ENCODE results near the gene PIK3C2A. TPM values are rescaled to one million over a fixed set of nuclear protein-coding genes. Genes with fewer than 3 reads are reported as not detected.

Gene PIK3C2A
- total RNA-seq, 4 donors from 2014 or later, result 30.5 to 46.7 (median 40.8) TPM

DNA sequence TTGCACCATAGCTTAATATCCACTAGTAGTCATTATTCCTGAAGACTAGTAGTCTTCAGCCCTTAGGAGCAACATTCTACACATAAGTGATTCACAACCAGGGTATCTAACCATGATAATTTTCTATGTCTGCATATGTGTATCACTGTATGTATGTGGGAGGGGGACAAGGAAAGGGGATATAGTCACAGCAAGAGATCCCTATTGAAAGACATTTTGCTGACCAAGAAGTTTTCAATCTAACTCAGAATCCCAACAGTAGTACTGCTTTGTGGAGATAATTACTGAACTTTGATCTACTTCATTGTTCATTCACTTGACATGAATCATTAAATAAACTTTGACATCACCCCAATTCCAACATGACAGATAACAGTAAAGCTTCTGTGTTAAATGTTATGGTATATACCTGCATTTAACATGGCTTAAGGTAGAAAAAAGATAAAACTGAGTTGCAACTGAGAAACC lies 10.3 kb downstream of the PIK3C2A start:
- no peak overlapping the region for H3K4me3 ChIP-seq (ENCODE audit: low read depth, poor library complexity, severe bottlenecking)
- intact Hi-C loops (cut with DNase I; ENCODE audit: low total_unique reads), result no loop called here
- TF ChIP-seq POLR2A (IDR thresholded peaks at IDR 0.05), result no peak
- TF ChIP-seq, protein P1, sequence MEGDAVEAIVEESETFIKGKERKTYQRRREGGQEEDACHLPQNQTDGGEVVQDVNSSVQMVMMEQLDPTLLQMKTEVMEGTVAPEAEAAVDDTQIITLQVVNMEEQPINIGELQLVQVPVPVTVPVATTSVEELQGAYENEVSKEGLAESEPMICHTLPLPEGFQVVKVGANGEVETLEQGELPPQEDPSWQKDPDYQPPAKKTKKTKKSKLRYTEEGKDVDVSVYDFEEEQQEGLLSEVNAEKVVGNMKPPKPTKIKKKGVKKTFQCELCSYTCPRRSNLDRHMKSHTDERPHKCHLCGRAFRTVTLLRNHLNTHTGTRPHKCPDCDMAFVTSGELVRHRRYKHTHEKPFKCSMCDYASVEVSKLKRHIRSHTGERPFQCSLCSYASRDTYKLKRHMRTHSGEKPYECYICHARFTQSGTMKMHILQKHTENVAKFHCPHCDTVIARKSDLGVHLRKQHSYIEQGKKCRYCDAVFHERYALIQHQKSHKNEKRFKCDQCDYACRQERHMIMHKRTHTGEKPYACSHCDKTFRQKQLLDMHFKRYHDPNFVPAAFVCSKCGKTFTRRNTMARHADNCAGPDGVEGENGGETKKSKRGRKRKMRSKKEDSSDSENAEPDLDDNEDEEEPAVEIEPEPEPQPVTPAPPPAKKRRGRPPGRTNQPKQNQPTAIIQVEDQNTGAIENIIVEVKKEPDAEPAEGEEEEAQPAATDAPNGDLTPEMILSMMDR (IDR thresholded peaks at IDR 0.05), result no peak
- DNase-seq (ENCODE audit: low spot score in 2 of 2), result no peak

DNA sequence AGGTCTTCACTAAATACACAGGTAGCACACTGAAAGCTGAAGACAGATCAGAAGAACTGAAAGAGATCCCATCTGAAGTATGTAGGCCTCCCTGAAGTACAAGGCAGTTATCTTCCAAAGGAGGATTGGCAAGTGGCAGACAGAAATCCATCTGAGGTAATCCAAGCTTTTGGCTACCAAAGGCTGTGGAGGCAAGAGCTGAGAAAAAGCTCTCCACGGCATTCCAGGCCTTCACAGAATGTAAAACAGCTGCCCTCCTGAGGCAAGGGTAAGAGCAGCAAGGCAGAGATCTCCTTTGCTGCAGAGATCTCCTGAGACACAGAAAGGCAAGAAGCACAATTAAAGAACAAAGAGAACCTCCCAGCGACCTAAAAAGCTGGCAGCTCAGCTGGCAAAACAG lies 19.1 kb downstream of the PIK3C2A start:
- WGBS, 2 donors, result 68 to 74% methylated on average over 2 of the region's 2 CpGs
- H3K4me3 ChIP-seq (ENCODE audit: low read depth, poor library complexity, severe bottlenecking), result no peak overlapping the region
- no peak for DNase-seq (ENCODE audit: low spot score in 2 of 2)
- intact Hi-C loops (cut with DNase I; ENCODE audit: low total_unique reads), result no loop called here
- TF ChIP-seq, protein P1 (IDR thresholded peaks at IDR 0.05), result no peak
- TF ChIP-seq POLR2A (IDR thresholded peaks at IDR 0.05), result no peak

DNA sequence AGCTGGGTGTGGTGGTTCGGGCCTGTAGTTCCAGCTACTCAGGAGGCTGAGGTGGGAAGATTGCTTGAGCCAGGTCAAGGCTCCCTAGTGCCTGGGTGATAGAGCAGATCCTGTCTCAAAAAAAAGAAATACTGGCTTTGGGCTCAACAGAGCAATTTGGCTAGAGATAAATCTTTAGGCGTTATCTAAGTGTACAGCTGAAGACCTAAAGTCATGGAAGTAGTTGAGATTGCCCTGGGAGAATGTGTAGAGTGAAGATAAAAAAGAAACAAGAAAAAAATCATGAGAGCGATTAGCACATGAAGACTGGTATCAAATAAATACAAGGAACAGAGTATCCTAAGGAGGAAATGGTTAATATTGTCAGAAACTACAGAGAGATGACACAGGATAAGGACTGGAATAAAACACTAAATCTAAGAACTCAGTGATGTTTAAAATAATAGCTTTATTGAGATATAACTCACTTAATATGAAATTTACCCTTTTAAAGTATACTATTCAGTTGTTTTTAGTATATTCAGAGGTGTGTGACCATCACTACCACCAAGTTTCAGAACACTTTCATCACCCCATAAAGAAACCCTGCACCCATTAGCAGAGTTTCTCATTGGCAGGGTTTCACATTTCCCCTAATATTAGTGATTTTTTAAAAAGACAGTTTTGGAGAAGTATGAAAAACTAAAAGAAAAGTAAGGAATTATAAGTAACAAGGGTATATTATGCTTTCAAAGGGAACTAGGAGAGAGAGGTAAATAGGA lies 20.7 kb downstream of the PIK3C2A start:
- intact Hi-C loops (cut with DNase I; ENCODE audit: low total_unique reads), result no loop called here
- WGBS, 2 donors, result 97% methylated on average over 3 of the region's 3 CpGs

DNA sequence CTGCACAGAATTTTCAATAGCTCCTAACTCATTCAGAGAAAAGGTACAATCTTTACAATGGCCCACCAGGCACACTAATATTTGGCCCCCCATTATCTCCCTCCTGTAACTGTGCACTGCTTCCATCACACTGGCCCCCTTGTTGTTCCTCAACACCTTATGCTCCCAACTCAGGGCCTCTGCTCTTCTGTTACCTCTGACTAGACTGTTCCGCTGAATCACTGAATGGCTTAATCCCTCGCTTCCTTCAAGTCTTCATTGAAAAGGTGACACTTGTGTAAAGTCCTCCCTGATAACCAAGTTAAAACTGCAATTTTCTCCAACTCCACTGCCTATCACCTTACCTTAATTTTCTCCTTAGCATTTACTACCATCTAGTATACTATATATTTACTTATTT lies 21.8 kb downstream of the PIK3C2A start:
- intact Hi-C loops (cut with DNase I; ENCODE audit: low total_unique reads), result no loop called here
- TF ChIP-seq, protein P1 (IDR thresholded peaks at IDR 0.05), result no peak
- no peak for TF ChIP-seq POLR2A (IDR thresholded peaks at IDR 0.05)
- 93 to 96% methylated on average over 2 of the region's 2 CpGs for WGBS, 2 donors
- no peak overlapping the region for H3K4me3 ChIP-seq (ENCODE audit: low read depth, poor library complexity, severe bottlenecking)
- DNase-seq (ENCODE audit: low spot score in 2 of 2), result no peak

More for the DNA sequence above, 20.7 kb downstream of the PIK3C2A start:
- H3K4me3 ChIP-seq (ENCODE audit: low read depth, poor library complexity, severe bottlenecking), result no peak overlapping the region
- TF ChIP-seq, protein P1 (IDR thresholded peaks at IDR 0.05), result no peak
- no peak for TF ChIP-seq POLR2A (IDR thresholded peaks at IDR 0.05)
- no peak for DNase-seq (ENCODE audit: low spot score in 2 of 2)

DNA sequence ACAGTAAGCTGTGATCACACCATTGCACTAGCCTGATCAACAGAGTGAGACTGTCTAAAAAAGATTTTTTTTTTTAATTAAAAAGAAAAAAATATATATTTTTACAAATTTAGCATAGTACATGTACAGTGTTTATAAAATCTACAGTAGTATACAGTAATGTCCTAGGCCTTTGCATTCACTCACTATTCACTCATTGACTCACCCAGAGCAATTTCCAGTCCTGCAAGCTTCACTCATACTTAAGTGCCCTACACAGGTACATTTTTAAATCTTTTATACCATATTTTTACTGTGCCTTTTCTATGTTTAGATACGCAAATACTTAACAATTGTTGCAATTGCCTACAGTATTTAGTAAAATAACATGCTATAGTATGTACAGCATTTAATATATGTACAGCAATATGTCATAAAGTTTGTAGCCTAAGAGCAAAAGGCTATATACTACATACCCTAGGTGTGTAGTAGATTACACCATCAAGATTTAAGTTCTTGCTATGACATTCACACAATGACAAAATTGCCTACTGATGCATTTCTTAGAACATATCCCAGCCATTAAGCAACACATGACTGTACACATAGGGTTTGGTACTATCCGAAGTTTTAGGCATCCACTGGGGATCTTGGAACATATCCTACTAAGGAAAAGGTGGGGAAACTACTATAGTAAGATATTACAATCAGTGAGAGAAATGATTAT lies 22.8 kb downstream of the PIK3C2A start:
- DNase-seq (ENCODE audit: low spot score in 2 of 2), result no peak
- intact Hi-C loops (cut with DNase I; ENCODE audit: low total_unique reads), result no loop called here
- 41 to 76% methylated on average over 2 of the region's 2 CpGs for WGBS, 2 donors
- no peak overlapping the region for H3K4me3 ChIP-seq (ENCODE audit: low read depth, poor library complexity, severe bottlenecking)
- no peak for TF ChIP-seq POLR2A (IDR thresholded peaks at IDR 0.05)
- TF ChIP-seq, protein P1 (IDR thresholded peaks at IDR 0.05), result no peak

All from lower leg skin (tissue), 4 donors.